A172 (cell line): ENCODE data around the gene UNC93A. TPM values are rescaled to one million over a fixed set of nuclear protein-coding genes. Genes with fewer than 3 reads are reported as not detected.

Experiments used
- DNase-seq: peaks from one replicate; pipeline ENCODE4 v3.0.0-alpha.2; 2015; ENCODE audit warnings: low spot score
- total RNA-seq: library from RNA; depleted of rRNA; stranded (reverse); fragments of >200 nt; shearing (Covaris generic); gene quantifications from 2 replicates; pipeline ENCODE4 v1.2.3, GENCODE V29; 2014

UNC93A gene
- total RNA-seq, 1 experiment from 2014 or later: not detected

DNA sequence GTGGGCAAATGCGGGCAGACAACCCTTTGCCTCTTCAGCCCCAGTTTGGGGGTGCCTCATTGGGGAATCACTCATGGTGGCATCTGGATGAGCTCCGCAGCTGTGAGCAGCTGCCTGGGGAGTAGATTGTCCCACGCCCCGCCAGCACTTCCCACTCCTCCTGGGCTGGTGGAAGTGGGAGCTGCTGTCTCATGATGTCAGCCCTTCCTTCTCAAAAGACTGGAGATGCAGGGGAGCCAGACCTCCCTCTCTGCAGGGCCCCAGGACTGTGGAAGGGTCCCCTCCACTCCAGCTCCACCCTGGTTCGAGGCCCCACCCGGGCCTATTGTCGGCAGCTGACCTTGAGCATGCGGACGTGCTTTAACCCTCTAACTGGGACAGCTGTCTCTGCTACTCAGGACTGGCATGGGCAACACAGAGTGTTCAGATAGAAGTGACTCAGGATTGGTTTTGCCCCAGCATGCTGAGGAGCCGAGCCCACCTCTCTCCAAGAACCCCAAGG lies 2.0 kb downstream of the UNC93A start:
- no peak for DNase-seq

DNA sequence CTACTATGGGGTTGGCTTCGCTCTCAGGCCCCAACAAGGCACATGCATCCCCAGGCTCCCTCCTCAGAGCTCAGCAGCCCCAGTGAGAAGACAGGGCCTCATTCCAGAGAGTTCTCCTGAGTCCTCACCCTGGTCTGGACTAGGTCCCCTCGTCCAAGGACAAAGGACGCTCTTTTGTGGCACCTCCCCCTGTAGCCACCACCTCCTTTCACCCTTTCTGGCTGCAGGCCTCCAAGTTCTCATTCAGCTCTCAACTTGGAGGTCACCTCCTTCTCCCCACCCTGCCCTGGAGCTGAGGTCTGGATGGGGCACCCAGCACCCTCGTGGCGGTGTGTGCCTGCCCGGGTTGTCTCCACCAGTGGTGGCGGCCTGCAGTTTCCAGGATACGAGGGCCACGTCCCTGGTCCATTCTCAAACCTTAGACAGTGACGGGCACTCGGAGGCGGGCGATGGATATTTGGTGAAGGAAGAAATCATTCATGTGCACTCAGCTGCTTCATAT lies 2.5 kb downstream of the UNC93A start:
- DNase-seq: no peak

DNA sequence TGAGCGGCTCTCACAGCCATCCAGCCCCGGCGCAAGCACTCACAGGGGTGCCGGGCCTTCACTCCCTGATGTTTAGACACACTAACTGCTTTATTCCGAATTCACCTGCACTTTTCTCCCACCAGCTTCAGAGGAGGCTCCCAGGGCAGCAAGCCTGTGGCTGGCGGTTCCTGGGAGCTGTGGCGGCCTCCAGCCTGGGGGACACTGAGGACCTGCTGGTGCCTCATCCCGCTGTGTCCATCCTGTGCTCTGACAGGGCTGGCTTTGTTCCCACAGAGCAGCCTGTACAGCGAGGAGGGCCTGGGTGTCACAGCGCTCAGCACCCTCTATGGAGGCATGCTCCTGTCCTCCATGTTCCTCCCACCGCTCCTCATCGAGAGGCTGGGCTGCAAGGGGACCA lies 3.1 kb downstream of the UNC93A start:
- no peak for DNase-seq

DNA sequence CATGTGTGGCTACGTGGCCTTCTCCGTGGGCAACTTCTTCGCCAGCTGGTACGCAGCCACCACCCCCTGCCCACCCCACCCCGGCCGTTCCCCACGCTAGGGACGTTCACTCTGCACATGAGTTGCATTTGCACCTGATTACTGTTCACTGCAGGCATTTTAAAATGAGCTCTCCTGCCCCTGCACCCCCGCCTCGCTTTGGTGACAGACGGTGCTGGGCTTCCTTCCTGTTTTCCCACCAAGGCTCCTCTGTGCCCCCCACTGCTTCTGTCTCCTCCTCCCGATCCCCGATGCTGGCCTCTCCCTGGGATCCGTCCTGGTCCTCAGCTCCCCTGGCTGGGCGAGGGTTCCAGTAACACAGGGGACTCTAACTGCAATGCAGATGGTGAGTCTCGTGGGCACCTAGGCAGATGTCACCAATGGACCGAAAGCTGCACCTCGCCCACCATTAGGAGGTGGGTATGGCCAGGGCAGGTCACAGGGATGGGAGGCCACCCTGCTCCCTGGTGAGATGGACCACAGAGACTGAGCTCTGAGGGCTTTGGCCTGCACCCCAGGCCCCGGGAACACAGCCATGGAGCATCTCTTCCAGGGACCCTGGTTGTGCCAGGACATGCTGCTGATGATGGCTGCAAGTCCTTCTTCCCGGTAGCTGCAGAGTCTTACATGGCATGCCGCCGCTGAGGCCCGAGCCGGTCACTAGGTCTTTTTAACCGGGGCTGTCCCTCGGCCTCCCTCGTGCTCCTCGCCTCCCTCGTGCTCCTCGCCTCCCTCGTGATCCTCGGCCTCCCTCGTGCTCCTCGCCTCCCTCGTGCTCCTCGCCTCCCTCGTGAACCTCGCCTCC lies 3.8 kb downstream of the UNC93A start:
- no peak for DNase-seq

DNA sequence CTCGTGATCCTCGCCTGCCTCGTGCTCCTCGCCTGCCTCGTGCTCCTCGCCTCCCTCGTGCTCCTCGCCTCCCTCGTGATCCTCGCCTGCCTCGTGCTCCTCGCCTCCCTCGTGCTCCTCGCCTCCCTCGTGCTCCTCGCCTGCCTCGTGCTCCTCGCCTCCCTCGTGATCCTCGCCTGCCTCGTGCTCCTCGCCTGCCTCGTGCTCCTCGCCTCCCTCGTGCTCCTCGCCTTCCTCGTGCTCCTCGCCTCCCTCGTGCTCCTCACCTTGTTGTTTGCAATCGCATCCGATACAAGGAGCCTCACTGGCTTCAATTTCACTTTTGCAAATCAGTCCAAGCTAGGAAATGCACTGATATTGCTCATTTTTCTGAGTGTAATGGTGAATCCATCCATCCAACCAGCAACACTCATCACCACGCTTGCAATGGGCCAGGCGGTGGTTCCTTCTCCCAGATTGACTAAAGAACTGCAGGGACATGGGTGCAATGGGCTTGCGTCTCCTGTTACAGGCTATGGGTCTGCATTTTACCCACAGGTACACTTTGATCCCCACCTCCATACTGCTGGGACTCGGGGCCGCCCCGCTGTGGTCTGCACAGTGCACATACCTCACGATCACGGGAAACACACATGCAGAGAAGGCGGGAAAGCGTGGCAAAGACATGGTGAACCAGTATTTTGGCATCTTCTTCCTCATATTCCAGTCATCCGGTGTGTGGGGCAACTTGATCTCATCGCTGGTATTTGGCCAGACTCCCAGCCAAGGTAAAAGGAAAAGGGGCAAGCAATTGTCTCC lies 4.6 kb downstream of the UNC93A start:
- DNase-seq: no peak

DNA sequence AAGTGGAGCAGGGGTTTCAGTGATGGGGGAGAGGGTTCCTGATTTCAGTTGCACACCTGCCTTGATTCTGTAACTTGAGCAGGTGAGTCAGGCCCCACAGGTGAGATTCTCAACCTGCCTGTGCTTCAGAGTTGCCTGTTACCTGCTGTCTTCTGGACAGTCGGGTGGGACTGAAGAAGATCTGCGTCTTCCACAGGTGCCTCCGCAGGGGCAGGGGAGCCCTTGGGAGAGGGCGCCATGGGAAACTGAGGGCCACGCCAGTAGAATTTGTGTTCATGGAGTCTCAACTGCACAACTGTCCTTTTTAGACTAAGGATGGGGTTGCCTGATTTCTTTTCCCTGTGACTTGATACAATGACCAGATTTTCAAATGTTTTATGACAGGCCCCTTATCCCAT lies 5.2 kb downstream of the UNC93A start:
- DNase-seq: no peak

DNA sequence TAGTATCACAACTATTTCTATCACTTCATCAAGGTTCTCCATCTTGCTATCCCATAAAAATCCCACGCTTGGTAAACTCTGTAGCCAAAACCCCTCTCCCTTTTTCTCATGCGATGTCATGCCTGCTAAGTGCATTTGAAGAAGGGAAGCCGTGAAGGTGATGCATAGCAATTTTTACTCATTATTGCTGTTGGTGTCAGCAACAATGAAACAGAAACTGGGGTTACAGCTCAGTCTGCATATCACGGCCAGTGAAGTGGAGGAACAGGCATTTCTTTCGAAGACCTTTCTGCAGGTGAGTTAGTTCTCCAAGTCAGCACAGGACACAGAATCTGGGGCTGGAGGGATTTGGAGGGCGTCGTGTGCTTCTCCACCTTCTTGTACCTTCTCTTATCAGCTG lies 5.8 kb downstream of the UNC93A start:
- no peak for DNase-seq

DNA sequence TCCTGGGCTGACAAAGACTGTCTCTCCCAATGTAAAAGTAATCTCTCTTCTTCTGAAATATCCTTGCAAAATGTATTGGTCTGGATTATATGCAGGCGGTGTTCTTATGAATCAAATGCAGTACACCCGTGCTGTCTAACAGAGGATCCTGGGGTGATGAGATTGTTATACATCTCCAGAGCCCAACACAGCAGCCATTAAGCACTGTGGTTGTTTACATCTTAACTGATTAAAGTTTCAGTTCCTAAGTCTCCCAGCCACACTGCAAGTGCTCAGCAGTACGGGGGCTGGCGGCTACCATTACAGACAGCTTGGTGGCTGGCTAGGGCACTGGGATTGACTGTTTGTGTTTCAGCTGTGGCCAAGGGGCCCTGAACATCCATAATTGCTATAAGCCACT lies 7.0 kb downstream of the UNC93A start:
- no peak for DNase-seq

DNA sequence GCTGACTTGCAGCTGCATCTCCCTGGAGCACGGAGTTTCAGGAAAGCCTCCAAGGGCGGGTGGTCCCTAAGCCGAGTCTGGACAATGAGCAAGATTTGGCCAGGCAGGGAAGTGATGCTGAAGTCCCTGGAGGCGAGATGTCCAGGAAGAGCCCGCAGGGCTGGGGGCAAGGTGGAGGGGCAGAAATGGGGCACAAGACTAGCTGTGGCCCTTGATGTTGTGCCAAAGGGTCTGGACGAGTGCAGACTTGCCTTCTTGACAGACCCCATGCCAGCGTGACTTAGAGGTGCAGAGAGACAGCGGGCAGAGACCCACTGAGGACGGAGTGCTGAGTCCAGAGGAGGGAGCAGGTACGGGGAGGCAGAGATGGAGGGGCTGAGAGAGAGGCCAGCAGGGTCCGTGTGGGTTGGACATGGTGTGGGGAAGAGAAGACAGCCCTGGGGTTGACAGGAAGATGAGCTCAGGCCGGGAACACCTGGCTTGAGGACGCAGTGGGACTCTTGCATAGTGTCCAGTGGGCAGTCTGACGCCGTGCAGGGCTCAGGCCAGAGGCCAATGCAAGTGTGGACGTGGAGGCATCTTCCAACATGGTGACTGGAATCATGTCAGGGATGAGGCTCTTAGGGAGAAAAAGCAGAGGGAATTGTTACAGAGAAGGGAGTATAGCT lies 8.7 kb downstream of the UNC93A start:
- no peak for DNase-seq

DNA sequence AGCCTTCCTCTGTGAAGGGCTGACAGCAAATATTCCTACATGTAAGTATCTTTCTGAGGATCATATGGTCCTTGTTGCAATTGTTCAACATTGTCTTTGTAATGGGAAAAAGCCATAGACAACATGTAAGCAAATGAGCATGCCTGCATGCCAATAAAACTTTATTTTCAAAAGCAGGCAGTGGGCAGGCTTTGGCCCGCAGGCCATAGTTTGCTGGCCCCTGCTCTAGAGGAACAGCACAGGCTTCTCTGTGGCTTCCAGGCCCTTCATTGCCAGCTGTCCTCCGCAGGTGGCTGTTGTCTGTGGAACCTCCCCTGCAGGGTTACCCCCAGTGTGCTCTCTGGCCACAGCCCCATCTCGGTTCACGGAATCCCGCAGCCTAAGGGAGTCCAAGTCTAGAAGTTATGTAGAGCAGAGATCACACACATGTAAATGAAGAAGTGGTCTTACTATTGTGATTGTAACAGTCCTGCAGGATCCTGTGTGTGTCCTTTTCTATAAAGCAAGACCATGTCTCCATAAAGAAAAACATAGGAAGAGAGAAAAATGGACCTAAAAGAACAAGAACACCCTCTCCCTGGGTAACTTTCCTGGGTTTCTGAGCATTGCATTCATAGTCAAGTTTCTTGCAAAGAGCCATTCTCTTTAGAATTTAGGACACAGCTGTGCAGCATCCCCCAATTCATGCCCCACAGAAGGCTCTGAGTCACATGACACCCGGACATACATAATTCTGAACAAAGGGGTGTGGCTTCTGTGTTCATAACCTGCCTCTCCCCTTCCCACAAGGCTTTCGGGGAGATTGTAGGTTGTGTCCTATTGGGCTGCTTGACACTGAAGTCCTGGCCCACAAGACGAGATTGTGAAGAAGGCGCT lies 10.0 kb downstream of the UNC93A start:
- DNase-seq: no peak

DNA sequence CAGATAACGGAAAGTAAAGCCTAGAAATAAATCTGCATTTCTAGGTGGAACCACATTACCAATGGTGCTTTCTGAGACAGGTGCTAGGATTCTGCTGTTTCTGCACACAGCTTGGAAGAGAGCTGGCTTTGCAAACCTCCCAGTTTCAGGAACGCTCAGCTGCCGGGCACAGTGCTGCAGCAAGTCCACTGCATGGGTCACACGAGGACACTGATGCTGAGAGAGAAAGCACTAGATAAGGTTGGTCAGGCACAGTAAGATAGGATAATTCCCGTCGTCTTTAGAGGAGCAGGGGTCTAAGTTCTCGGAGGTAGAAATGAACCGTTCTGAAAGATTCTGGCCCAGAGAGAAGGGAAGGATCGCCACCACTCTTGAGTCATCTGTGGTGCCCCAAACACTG lies 11.0 kb downstream of the UNC93A start:
- DNase-seq: no peak

DNA sequence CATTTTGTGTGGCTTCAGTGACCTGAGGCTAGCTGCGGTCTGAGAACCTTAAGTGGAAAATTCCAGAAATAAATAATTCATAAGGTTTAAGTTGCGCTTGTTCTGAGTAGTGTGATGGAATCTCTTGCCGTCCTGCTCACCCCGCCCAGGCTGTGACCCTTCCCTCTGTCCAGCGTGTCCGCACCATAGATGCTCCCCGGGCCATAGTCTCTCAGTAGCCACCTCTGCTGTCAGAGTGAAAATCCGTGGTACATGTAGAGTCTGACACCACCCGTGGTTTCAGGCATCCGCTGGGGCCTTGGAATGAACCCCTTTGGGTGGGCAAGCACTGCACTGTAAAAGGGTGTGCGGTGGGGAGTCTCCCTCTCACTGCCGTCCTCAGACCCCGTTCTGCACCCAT lies 11.7 kb downstream of the UNC93A start:
- no peak for DNase-seq

DNA sequence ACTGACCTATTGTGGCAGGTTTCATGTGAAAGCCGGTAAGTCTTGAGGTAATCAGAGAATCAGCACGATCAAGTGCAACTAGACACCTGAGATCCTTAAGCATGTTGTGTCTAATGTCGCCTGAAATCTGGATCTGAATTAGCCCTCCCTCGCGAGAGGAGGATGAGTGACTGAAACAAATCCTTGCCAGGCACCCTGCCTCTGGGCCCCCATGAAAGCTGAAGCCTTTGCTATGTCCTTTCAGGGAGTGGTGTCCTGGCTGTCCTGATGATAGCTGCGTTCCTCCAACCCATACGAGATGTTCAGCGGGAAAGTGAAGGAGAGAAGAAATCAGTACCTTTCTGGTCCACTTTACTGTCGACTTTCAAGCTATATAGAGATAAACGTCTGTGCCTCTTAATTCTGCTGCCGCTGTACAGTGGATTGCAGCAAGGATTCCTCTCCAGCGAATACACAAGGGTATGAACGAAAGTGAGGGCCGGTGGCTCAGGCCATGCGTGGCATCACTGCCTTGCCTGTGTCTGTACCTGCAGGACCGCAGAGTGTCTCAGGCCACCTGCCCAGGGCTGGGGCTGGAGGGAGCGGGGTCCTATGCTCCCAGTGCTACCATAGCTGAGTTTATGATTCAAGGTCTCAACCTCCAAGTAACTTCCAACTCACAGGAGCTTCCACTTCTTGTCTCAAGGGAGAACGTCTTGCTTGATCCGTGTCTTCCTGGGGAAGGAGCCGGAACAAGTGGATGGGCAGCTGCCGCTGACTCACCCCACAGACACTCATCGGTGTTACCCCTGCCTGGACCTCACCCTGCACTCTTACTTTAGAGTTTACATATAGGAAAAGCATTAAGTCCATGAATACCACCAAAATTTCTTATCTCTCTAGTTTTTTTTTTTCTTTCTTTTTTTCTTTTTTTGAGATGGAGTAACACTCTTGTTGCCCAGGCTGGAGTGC lies 12.8 kb downstream of the UNC93A start:
- DNase-seq: peak; percentile 72

DNA sequence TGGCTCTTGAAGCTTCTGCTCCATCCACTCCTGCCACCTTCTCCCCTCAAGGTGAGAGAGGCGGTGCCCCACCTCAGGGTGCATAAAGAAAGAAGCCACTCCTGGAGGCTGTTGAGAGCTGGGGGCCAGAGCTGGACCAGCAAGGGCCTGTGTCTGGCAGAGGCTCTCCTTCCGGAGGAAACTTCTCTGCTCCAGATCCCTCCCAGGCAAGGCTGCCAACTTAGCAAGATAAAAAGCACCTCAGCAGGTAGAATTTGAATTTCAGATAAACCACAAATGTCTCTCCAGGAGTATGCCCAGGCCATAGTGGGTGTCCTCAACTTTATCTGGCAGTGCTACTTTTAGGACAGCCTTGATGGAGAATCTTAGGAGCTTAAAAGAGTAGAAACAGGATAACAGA lies 13.8 kb downstream of the UNC93A start:
- no peak for DNase-seq

DNA sequence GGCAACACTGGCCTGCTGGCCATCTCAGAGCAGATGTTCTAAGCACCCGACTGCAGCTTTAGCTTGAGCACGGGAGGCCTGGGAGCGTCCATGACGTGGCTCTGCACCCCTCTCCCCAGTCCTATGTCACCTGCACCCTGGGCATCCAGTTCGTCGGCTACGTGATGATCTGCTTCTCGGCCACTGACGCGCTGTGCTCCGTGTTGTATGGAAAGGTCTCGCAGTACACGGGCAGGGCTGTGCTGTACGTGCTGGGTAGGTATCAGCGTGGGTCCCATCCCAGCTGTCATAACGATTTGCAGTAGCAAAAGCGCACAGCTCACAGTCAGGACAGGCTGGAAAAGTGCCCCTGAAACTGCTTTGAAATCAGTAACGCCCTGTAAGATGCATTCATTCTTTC lies 14.7 kb downstream of the UNC93A start:
- no peak for DNase-seq

DNA sequence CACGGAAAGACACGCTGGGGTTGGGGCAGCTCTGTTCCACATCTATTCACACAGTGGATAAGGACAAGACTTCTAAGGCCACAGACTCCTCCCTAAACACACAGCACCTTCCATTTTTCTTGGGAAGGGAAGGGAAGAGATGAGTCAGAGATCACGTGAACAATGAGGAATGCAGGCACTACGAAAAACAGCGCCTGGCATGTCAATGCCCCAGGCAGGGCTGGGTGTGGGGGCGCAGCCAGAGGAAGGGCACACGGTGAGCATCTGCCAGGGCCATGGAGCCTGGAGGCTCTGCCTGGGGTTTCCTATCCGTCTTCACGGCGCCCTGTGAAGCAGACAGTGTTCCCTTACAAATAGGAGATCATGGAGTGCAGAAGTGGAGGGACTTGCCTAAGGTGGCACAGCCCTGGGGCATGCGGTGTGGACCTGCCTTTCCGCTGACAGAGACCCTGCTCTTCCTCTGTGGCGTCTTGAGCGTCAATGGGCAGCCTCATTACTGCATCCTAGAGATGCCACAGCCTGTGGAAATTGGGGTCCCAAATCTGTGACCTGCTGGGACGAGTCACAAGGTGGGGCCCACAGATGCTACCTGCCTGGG lies 15.4 kb downstream of the UNC93A start:
- peak; percentile 76 for DNase-seq

DNA sequence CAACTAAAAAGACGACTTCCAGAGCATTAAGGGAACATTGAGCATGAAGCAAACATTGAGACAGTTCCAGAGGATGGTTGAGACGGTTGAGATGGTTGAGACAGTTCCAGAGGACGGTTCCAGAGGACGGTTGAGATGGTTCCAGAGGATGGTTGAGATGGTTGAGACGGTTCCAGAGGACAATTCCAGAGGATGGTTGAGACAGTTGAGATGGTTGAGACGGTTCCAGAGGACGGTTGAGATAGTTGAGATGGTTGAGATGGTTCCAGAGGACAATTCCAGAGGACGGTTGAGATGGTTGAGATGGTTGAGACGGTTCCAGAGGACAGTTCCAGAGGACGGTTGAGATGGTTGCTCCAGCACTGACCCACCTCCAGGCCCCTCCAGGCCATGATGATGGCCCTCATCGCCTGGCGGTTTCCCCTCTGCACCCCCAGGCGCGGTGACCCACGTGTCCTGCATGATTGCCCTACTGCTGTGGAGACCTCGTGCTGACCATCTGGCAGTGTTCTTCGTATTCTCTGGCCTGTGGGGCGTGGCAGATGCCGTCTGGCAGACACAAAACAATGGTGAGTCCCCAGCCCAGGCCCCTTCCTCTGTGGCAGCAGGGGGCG lies 16.3 kb downstream of the UNC93A start:
- no peak for DNase-seq

DNA sequence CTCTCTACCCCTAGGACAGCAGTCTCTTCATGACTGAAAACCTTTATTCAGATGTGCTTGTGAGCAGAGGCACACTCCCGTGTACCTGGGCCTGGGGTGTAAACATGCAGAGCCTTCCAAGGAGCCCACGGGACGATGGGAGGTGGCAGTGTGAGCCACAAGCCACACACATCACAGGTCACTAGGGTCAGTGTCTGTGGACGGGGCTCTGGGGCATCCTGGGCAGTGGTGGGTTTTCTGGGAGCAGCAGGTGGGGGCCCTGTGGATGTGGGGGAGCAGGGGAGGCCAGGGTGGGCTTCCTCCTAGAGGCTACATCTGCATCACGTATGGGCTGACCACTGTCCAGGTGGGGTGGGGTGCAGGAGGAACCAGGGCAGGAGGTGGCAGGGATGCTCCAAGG lies 17.1 kb downstream of the UNC93A start:
- no peak for DNase-seq
